Measurements from ENCODE around the gene SLC25A27.

DNA sequence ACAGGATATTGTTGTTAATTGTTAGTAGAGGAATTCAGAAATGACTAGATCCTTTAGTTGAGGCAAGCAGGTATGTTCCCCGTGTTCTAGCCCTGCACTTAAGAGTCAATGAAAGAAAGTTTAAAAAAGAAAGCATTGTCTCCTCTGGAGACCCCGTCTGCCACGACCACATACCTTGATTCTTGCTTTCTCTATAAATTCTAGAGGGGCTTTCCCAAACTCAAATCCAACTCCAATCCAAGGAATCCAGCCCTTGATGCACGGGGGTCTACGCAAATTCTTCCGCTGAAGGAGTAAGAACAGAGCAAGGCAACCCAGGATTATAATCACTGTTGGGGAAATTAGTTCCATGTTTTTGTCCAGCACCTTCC is 558 bp upstream of the SLC25A27 start:
- TF ChIP-seq, protein P1, sequence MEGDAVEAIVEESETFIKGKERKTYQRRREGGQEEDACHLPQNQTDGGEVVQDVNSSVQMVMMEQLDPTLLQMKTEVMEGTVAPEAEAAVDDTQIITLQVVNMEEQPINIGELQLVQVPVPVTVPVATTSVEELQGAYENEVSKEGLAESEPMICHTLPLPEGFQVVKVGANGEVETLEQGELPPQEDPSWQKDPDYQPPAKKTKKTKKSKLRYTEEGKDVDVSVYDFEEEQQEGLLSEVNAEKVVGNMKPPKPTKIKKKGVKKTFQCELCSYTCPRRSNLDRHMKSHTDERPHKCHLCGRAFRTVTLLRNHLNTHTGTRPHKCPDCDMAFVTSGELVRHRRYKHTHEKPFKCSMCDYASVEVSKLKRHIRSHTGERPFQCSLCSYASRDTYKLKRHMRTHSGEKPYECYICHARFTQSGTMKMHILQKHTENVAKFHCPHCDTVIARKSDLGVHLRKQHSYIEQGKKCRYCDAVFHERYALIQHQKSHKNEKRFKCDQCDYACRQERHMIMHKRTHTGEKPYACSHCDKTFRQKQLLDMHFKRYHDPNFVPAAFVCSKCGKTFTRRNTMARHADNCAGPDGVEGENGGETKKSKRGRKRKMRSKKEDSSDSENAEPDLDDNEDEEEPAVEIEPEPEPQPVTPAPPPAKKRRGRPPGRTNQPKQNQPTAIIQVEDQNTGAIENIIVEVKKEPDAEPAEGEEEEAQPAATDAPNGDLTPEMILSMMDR (IDR thresholded peaks at IDR 0.05): no peak
- TF ChIP-seq POLR2A (IDR thresholded peaks at IDR 0.05): no peak
